GM18517 (cell line): ENCODE measurements around the gene CAMKMT.
"Not testable (repeated sequence)": the region's sequence is repeated elsewhere in the genome, so short reads cannot be mapped to it uniquely, and the experiment has no call there.

Experiments
- ATAC-seq: cut with Tn5 transposase; IDR thresholded peaks from one replicate; pipeline ENCODE4 v1.9.1; 2021; ENCODE audit warnings: mild to moderate bottlenecking, moderate library complexity; ENCODE audit not compliant: unreplicated experiment

The CAMKMT gene

GRCh38 chr2:44495544-44495943 lies 133.8 kb downstream of the CAMKMT start:
- ATAC-seq: no peak

GRCh38 chr2:44496130-44496529 lies 134.4 kb downstream of the CAMKMT start:
- no peak for ATAC-seq

GRCh38 chr2:44498551-44498950 lies 136.8 kb downstream of the CAMKMT start:
- no peak for ATAC-seq

- not testable (repeated sequence) for ATAC-seq
These were observed 143.9 kb downstream of the CAMKMT start for GRCh38 chr2:44505664-44506063.

- no peak for ATAC-seq
These were observed 148.5 kb downstream of the CAMKMT start for GRCh38 chr2:44510246-44510645.

GRCh38 chr2:44515416-44515815 lies 153.7 kb downstream of the CAMKMT start:
- ATAC-seq: no peak

GRCh38 chr2:44519026-44519425 lies 157.3 kb downstream of the CAMKMT start:
- ATAC-seq: no peak

- no peak for ATAC-seq
These were observed 161.1 kb downstream of the CAMKMT start for GRCh38 chr2:44522846-44523245.

GRCh38 chr2:44524347-44524926 lies 162.7 kb downstream of the CAMKMT start:
- ATAC-seq: no peak

GRCh38 chr2:44526352-44526751 lies 164.6 kb downstream of the CAMKMT start:
- no peak for ATAC-seq

GRCh38 chr2:44528595-44528994 lies 166.8 kb downstream of the CAMKMT start:
- ATAC-seq: no peak

- no peak for ATAC-seq
These were observed 167.7 kb downstream of the CAMKMT start for GRCh38 chr2:44529448-44529847.

- no peak for ATAC-seq
These were observed 169.5 kb downstream of the CAMKMT start for GRCh38 chr2:44531289-44531688.

GRCh38 chr2:44532031-44532430 lies 170.3 kb downstream of the CAMKMT start:
- ATAC-seq: no peak

GRCh38 chr2:44533508-44533907 lies 171.8 kb downstream of the CAMKMT start:
- no peak for ATAC-seq

- ATAC-seq: no peak
These were observed 173.6 kb downstream of the CAMKMT start for GRCh38 chr2:44535376-44535775.

GRCh38 chr2:44537264-44537663 lies 175.5 kb downstream of the CAMKMT start:
- ATAC-seq: no peak

GRCh38 chr2:44542520-44542919 lies 180.8 kb downstream of the CAMKMT start:
- no peak for ATAC-seq

GRCh38 chr2:44543773-44544725 lies 182.3 kb downstream of the CAMKMT start:
- no peak for ATAC-seq

GRCh38 chr2:44545005-44545404 lies 183.3 kb downstream of the CAMKMT start:
- ATAC-seq: no peak

GRCh38 chr2:44546459-44547127 lies 184.8 kb downstream of the CAMKMT start:
- no peak for ATAC-seq

GRCh38 chr2:44547718-44548117 lies 186.0 kb downstream of the CAMKMT start:
- no peak for ATAC-seq
